HG03108 (cell line): Measurements from ENCODE around the gene PPIL6.

Experiments used
- ATAC-seq: cut with Tn5 transposase; IDR thresholded peaks from one replicate; pipeline ENCODE4 v1.9.1; 2021; ENCODE audit warnings: moderate library complexity; ENCODE audit not compliant: unreplicated experiment

The PPIL6 gene

DNA sequence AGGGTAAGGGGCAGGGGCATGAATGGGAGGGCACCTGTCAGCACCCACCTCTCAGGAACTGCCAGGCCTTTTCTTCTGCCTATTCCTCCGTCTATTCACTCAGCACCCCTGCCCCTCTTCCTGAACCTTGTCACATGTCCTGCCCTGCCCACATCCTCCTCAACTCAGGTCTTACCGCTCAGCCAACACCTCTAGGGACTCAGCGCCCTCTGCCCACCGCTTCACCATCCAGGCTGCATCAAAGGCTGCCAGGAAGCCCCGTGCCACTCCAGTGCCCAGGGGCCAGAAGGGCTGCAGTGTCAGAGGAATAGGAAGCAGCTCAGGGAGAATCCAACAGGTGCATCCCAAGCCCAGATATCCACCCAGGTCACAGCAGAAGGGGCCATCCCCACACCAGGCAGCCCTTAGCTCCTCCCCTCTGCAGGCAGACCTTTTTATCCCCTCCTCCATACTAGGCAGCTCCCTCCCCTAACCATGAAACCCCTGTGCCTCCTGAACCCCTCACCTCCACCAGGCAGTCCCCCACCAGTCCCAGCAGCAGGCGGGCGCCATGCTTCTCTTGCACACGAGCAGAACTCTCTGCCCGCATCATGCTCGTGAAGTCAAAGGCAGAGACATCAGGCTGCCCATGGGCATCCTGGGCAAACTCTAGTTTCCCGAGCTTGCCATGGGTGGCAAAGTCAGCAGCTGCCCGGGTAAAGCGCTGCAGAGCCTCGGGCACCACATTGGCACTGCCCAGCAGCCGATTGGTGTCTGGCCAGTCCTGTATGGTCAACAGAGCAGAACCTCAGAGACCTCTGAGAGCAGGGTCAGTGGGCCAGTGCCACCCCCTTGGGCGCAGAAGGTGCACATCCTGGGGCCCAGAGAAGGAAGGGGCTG, 9.6 kb upstream of the PPIL6 start:
- no peak for ATAC-seq

DNA sequence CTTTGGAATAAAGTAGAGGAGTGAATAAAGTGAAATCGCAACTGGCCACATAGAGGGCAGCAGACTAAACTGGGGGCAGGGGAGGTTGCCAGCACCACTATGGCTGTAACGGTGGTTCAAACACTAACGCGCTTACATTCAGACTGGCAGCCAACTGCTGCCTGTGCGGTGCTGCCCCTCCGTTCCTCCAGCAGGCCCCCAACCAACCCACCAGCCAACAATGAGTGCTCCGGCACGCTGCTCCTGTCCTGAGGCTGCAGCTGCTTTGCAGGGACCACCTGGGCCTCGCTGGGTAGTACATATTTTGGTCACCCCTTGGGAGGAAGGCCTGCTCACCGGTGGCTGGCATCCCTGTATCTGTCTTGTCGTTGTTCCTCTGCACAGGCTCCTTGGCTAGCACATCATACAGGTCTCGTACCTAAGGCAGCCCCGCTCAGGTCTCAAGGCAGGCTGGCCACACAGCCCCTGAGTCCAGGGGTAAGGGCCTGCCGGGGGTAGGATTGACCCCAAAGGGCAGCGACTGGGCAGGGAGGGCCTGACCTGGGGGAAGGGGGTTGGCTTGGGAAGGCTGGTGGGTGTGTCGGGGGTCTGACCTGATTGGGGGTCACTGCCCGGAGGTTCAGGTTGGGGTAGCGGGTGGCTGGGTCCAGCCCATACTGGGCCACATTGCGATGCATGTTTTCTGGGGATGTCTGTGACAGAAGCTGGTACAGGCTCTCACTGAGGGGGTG, 8.8 kb upstream of the PPIL6 start:
- no peak for ATAC-seq

DNA sequence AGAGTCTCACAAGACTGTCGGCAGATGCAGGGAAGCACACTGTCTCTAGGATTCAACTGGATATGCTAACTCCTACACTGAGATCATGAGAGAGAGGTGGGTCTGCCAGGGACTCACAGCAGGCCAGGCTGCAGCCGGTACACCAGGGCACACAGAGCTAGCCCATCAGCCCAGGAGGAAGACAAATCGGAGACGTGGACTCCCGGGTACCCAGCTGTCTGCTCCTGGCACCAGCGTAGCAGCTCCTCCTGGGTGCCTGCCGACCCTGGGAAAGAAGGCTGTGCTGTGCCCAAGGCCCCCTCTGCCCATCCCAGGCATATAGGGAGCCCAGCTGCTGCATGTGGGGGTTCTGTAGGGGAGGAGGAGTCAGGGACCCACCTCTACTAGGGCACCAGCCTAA, 8.2 kb upstream of the PPIL6 start:
- ATAC-seq = no peak

DNA sequence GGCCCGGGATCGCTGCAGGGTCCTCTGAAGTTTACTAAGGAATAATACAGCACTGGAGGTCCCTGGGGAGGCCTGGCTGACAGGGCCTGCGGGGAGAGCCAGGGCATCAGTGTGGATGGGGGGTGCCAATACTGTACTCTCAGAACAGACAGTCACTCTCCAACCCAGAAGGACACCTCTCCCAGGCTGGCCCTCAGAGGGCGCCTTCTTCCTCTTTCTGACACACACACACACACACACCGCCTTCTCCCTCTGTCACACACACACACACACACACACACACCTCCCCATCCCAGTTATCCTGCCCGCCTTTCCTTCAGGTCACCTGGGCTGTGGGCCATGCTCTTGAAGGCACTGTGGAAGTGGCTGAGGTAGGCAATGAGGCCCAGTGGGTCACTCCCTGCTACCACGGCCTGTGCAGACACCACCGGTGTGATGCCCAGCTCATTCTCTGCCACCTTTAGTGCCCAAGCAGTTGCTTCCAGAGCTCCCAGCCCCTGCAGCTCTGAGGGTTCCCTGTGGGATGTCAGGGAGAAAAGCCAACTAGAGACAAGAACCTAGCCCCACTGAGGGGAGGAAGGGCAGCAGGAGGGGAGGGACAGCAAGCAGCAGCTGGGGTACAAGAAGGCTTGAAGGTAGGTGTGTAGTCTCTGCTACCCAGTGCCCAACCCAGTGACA, 7.6 kb upstream of the PPIL6 start:
- ATAC-seq = no peak

DNA sequence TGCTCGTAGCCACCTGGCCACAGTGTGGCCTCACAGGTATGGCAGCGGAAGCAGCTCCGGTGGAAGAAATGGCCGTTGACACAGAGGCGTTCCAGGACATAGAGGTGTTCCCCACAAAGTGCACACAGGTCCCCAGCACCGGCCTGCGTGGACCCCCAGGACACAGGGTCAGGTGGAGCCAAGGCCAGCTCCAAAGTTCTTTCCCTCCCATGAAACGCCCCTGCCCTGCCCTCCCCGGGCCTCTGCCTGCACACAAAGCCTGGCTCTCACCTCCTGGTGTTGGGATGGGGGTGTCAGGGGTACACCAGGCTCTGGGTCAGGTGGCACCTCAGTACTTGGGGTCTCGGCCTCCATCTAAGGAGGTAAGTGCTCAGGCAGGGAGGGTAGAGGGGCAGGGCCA, 6.7 kb upstream of the PPIL6 start:
- no peak for ATAC-seq

DNA sequence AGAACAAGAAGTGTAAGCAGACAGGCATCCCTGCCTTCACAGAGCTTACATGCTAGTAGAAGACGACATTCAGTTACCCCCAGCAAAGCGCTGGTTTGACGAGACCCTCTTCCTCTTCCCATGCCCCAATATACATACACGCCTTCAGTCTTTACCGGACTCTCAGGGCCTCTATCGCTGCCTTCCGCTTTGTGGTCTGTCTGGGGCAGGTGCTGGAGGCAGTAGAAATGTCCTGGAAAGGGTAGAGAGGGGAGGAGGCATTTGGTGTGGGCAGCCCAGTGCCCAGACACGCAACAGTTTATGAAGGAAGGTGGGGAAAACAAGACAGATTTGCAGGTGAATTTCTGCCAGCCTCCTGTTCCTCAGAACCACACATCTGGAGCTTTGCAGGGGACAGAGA, 6.1 kb upstream of the PPIL6 start:
- ATAC-seq = no peak

DNA sequence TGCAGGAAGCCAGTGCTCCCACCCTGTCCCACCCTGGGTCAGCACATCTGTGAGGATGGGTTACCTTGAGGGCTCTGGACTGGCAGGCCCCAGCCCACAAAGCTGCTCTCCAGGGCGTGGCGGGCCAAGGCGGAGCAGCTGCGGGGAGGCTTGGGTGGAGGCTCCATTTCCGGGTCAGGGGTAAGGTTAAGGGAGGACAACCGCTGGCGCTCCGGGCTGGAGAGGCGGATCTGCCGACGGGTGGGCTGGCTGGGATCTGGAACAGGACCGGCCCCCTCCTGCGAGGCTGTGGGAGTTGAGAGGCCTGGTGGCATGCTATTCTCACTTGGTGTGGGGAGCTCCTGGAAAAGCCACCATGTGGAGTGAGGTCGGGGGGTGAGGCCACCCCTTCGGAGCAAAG, 5.6 kb upstream of the PPIL6 start:
- no peak for ATAC-seq

DNA sequence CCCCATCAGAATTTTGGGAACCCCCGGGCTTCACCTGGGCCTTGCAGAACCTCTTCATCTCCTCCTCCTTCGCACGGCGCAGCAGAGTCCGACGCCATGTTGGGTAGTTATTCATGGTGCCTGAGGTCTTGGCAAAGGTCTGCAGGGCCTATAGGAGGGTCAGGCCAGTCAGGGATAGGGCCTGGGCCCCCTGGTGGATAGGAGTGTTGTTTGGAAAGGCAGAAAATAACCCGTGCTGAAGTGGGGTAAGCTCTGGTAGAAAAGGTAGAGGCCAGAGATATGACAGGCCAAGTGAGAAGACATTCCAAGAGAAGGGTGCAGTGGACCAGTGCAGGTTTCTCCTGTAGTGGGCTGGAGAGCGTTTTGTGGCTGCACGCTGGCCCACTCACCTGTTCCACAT, 5.0 kb upstream of the PPIL6 start:
- ATAC-seq = no peak

DNA sequence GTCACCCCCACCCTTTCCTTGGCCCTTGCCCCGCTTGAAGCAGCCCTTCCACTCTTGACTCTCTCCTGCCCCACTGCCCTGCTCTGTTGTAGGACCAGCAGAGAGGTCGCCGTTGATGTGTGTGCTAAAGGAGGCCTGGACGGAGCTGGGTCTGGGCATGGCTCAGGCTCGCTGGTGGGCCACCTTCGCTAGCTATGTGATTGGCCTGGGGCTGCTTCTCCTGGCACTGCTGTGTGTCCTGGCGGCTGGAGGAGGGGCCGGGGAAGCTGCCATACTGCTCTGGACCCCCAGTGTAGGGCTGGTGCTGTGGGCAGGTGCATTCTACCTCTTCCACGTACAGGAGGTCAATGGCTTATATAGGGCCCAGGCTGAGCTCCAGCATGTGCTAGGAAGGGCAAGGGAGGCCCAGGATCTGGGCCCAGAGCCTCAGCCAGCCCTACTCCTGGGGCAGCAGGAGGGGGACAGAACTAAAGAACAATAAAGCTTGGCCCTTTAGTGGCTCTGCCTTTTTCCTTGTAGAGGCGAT, 3.1 kb upstream of the PPIL6 start:
- ATAC-seq = no peak

DNA sequence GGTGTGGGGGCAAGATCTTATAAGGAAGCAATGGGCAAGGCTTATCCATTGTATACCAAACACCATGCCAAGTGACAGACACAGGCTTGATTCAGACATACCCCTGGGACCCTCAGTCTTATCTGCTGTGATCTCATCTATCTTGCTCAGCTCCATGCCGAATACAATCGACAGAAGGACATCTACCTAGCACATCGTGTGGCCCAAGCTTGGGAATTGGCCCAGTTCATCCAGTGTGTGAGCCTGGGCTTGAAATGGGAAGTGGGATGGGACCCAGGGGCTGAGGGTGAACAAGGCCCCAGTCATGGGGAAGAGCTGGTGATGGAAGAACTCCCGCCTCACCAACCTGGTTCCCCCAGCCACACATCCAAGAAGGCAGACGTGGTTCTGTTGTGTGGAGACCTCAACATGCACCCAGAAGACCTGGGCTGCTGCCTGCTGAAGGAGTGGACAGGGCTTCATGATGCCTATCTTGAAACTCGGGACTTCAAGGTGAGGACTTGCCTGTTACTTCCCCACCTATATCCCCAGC, 2.0 kb upstream of the PPIL6 start:
- ATAC-seq = no peak

DNA sequence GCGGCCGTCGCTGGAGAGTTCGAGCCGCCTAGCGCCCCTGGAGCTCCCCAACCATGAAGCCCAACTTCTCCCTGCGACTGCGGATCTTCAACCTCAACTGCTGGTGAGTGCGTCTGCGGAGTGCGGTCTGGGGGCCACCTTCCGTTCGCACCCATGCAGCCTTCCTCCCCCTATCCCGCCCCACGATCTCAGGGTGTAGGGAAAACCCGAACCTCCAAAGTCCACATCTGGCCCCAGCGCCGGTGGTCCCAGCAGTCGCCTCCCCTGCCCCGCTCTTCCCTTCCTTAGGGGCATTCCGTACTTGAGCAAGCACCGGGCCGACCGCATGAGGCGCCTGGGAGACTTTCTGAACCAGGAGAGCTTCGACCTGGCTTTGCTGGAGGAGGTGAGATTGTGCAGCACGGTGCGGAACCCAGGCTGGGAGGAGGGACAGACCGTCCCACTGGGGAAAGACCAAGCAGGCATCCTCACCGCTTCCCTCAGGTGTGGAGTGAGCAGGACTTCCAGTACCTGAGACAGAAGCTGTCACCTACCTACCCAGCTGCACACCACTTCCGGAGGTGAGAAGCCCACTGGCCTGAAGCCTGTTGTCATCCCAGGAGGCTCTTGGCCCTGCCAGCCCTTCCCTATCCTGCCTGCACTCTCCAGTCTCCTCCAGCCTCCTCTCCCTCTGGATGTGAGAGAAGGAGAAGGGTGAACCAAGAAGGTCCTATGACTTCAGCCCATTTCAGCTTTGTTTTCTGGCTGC, 815 bp upstream of the PPIL6 start:
- peak; percentile 12 for ATAC-seq

DNA sequence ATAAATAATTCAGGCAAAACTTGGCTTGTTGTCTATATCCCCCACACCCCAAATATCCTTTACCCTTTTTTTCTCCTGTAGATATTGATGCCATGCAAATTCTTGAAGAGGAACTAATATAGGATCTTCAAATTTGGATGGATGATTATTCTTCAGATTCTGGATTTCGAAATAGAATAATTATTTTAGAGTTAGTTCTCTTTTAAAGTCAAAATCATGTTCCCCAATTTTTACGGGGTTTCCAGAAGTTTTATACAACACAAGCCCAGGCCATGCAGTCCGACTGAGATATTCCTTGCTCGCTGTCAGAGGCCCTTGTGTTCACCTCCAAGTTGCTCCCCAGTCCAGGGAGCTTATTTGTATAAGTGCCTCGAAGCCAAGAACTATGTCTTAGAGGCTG, 4.4 kb downstream of the PPIL6 start:
- no peak for ATAC-seq

DNA sequence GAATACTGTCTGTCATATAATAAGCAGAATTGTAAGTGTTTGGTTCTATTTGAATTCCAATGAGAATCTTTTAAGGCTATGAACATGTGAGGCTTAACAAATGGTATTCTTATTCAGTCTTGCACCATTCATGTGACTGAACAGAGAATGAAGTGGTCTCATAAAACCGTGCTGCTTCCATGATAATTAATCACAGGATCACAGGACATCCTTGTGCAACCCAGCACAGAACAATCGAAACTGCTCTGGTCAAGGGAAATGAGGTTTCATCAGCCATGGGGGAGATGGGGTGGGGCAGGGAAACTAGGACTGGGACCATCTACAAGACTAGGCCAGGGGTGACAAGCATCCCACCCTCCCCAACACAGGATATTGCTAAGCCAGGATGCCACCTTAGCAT, 6.0 kb downstream of the PPIL6 start:
- no peak for ATAC-seq

DNA sequence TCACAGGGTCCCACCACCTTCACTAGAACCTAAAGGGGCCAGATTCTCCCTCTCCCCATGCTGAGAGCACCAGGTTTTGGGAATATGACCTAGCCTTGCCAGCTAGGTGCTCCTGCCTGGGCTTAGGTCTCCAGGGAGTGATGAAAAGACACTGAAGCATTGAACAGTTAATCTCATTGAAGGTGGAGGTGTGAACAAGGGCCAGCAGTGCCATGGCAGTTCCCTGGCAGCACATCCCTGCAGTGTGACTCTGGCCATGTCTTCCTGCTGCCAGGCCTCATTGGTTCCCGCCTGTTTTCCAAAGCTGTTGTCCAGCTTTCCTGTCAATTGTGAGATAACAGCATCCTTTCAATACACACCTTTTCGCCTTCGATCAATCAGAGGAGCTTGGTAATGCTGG, 10.9 kb downstream of the PPIL6 start:
- ATAC-seq = no peak

DNA sequence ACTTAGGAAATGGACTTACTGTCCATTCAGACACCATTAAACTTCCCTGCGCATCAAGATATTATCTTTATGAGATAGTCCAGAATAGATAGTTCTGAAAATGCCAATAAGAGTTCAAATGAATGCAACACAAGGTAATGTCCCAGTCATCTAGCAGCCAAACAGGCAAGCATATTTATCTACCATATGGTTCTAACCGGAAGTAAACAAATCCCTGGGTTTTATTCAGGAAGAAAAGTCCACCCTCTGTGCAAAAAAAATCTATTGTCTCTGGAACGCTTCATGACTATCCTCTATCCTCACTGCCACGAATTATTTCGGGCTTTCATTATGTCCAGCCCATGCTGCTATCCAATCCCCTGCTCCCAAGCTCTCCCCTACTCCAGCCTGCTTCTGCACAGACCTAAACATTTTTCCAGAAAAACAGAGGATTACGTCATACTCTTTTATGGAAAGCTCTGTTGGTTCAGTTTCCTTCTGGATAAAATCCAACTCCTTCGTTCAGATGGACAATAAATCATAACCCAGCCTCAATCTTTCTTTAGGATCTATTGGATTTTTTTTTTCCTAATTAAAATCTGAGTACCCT, 11.4 kb downstream of the PPIL6 start:
- ATAC-seq = no peak

DNA sequence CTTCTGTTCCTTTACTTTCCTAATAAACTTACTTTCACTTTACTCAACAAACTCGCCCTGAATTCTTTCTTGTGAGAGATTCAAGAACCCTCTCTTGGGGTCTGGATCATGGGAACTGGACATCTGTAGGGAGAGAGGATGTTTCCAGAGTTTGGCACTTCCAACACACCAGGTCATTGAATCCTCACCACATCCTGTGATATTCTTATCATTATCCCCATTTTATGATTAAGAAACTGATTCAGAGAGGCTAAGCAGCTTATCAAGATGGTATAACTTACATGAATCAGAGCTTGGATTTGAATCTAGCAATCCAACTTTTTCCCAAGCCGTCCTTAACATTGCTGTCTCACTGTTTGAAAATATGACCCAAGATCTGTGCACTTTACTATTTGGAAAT, 15.5 kb downstream of the PPIL6 start:
- ATAC-seq = no peak

DNA sequence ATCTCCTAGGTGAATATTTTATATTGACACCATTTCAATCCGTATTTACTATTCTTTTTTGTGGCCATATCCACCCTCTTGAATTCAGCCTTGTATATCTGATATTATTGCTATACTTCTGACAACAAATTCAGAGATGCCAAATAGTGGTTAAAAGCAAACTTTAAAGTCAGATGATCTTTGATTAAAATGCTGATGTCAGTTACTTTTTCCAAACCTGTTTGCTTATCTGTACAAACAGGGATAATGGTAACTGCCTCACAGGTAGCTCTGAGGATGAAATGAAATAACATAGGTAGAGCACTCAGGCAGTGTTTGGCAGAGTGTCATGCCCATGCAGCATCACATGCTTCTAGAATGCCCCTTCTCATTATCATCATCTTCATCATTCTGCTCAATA, 19.2 kb downstream of the PPIL6 start:
- no peak for ATAC-seq

DNA sequence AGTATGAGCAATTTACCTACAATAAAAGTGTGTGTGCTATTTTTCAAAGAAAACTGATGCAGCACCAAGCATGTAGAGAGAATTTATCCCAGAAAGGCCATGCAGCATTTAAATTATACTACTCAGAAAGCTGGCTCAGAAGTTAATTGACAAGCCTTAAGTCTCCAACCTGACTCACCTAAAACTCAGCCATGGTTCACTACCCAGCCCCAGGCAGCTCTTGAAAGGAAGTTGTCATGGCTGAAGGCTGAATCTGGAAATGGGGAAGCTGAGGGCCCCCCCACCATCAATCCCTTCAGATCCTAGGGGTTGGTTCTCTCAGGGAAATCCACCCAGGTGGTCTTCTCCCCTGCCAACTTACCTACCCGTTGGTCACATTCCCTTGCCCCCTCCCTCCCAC, 19.7 kb downstream of the PPIL6 start:
- no peak for ATAC-seq

DNA sequence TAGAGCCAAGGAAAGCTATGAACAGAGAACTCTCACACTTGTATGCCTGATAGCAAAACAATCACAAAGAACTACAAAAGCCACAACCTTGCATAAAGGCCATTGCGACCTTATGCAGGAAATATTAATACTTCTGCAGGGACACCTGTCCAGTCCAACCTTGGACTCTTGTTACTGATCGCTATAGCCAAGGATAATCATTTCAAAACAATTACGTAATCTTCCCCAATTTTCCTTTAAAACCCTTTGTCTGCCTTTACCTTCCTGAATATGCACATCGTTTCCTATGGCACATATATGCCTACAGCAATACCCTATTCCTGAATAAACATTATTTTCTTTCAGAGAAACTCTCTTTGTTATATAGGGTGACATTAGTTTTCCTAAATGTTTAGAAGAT, 22.8 kb downstream of the PPIL6 start:
- no peak for ATAC-seq

DNA sequence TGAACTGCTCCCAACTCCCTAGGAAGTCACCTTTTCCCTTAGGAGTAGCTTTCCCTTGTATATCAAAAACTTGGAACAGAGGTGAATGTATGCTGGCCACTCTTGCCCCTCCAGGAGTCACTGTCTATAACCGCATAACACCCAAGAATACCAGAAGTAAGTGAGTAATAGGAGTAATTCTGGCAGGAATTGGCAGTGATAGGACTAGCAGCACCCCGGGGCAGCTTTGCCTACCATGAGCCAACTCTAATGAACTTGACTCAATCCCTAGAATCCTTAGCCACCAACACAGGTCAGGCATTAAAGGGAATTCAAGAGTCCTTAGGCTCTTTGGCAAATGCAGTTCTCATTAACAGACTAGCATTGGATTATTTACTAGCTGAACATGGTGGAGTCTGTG, 29.4 kb downstream of the PPIL6 start:
- no peak for ATAC-seq
